Ovary (tissue), 3 donors: ENCODE data around the gene LAMB4.

ENCODE experiments used
- CTCF ChIP-seq, 3 donors: fragments of 450-650 bp in 2 of 3; fragments of 200-600 bp in 1 of 3; IDR thresholded peaks; one replicate each; pipeline versions ENCODE4 v1.5.1 to v1.8.0; 2016 to 2022; ENCODE audit warnings: antibody characterized with exemption in 3 of 3, mild to moderate bottlenecking in 1 of 3
- EP300 ChIP-seq: sonication (generic); formaldehyde crosslinking; IDR thresholded peaks from one replicate; pipeline ENCODE4 v1.6.1; 2017; ENCODE audit warnings: antibody characterized with exemption
- POLR2A ChIP-seq: fragments of 450-650 bp; IDR thresholded peaks from one replicate; pipeline ENCODE4 v1.6.1; 2017; ENCODE audit warnings: antibody characterized with exemption, mild to moderate bottlenecking, moderate library complexity
- donor health status: DM: no; HTN: no; CAD: no.

- TF ChIP-seq CTCF (IDR thresholded peaks at IDR 0.05) (no peak), POLR2A (no peak), EP300 (no peak)
Measured at GRCh38 chr7:108091461-108091831, 38.7 kb downstream of the LAMB4 start.
